Kasumi-1 (cell line): ENCODE measurements around the gene MASP2.
"Not testable (repeated sequence)": the region's sequence is repeated elsewhere in the genome, so short reads cannot be mapped to it uniquely, and the experiment has no call there.

ENCODE experiments used
- DNase-seq, 2 experiments: peaks; one replicate each; lab custom pipeline; 2025; lab: John Stamatoyannopoulos, UW

MASP2 gene

DNA sequence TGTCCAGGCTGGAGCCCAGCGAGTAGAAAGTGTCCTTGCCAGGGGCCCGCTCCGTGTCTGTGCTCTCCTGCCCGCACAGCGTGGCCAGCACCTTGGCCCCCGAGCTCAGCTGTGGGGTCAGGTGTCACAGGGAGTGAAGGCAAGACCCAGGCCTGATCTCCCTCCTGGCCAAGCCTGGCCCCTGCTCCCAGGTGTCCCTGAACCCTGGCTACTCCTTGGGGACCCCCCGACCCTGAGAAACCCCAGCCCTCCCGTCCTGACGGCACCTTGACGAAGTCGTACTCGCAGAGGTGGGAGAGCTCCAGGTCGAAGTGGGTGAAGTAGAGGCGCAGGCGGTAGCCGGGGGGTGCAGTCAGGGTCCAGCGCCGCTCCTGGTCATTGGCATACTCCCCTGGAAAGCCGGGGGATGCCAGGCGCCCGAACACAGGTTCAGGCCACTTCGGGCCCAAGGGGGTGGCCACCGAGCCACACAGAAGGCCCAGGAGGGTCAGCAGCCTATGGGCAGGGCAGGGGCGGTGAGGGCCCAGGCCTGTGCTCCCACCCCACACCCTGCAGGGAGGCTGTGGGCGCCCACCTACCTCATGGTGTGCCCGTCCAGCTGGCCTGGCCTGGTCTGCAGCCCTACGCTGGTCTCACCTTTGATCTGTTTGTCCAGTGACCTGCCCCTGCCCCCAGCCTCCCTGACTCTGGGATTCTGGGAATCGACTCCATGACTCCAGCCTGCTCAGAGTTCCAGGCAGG, at the start of gene MASP2:
MASP2 (minus strand) TSS at position 615 of the 741 bp plus-strand sequence; CDS start at position 583, 32 bp downstream.
- DNase-seq = no peak

DNA sequence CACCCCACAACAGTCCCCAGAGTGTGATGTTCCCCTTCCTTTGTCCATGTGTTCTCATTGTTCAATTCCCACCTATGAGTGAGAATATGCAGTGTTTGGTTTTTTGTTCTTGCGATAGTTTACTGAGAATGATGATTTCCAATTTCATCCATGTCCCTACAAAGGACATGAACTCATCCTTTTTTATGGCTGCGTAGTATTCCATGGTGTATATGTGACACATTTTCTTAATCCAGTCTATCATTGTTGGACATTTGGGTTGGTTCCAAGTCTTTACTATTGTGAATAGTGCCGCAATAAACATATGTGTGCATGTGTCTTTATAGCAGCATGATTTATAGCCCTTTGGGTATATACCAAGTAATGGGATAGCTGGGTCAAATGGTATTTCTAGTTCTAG, 36.7 kb upstream of the MASP2 start:
- DNase-seq = not testable (repeated sequence)

DNA sequence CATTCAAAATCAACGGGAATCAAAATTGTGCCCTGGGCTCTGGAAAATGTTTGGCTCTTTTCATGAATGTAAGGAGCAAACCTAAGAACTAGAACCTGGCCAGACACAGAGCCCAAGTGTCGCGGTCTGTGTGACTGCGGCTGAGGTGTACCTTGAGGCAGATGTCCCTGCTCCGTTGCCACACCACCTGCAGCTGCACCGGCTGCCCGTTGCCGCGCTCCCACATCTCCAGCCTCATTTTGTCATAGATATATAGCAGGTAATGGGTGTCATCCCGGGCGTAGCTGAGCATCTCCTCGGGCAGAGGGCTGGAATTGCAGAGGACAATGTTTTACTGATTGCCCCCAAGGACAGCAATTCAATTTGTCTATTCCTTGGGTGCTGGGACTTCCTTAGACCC, 33.9 kb upstream of the MASP2 start:
- DNase-seq = no peak

DNA sequence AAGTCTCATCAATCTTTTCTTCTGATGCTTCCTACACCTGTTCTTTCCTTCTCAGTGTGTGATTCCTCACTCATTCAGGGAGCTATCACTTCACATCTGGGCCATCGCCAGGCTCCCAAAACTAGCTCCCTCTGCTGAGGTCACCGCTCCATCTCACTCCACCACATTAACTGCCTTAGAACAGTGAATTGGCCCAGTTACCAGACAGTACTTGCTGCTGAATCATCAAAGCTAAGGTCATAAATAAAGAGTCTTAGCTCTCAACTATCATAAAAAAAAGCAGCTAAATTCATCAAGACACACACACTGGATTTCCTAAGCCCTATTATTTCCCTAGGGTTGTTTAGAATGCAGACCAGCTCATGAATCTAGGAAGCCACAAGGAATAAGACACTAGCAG, 31.6 kb upstream of the MASP2 start:
- no peak for DNase-seq

DNA sequence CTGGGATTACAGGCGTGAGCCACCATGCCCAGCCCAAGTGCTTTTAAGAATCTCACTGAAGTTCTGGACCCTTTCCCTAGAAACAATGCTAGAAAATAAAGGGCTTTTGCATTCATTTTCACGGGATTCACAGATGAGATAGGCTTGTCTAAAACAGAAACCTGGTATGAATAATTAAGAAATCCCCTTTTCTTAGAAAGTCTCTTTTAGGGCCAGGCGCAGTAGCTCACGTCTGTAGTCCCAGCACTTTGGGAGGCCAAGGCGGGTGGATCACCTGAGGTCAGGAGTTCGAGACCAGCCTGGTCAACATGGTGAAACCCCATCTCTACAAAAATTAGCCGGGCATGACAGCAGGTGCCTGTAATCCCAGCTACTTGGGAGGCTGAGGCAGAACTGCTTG, 26.4 kb upstream of the MASP2 start:
- DNase-seq = not testable (repeated sequence)

DNA sequence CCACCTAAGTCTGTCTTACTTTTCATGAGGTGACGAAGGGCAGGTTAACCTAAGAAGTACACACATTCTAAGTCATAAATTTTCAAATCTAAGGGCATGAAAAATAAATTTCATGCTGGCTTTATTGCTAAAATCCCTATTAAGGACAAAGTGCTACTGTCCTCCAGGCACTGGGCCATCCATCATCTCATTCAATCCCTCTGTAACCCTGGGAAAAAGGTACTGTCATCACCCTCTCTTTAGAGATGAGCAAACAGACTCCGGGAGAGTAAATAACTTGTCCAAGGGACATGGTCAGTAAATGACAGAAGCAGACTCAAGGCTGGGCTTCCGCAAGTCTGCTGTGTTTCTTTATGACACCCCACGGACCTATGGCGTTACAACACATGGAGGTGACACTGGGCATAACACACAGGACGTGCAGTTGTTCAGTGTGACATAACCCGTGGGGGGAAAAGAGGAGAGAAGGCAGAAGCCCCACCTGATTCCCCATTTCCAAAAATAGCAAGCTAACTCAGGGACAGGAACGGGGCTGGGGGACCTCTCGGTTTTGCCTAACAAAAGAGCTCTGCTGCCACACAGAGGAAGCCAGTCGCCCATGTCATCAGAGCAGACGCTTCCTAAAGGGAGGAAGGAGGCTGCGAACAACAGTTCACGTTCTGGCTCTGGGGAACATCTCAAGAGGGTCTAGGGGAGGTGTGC, 25.3 kb upstream of the MASP2 start:
- peak; percentile 66 to 80 for DNase-seq

DNA sequence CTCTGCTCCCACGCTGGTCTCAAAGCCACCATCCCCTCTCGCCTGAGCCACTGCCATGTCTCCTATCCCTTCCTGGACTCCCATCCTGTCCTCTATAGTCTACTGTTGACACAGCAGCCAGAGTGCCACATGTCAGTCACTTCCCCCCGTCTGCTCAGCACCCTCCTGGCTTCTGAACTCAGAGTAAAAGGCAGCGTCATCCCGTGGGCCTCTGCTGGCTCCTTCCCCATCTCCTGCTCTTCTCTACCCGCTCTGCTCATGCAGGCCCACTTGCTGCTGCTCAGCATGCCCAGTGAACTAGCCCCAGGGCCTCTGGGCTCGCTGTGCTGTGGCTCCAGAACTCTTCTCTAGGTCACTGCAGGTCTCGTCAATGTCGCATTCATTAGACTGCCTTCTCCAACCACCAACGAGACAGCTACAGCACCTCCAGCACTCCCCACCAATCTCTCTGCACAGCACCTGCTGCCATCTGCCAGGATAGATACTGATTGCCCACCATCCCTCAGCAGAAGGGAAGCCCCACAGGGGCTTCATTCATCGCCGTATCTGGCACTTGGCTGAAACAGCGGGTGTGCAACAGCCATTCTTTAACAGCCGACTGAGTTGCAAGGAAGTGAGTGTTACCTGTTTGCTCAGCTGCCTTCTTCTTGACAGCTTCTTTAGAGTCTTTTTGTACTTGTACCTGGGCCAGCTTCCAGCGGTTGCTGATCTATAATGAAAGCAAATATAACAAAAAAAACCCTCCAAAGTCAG, 24.6 kb upstream of the MASP2 start:
- DNase-seq = no peak

DNA sequence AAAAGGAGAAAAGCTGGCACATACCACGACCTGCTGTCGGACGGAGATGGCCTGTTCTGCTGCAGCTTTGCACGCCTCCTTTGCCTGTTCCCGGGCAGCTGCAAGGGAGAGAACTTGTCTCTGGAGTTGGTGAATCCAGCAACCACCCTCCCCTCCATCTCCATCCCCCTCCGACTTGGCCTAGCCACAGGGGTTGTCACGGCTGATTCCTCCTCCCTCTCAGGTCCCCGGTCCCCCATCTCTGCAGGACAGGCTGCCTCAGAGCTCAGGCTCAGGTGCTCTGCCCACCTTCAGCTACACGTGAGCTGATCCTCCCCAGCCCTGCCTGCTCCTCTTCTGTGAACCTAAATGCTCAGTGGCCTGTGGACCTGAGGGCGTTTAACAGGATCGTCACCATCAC, 23.8 kb upstream of the MASP2 start:
- DNase-seq = no peak

DNA sequence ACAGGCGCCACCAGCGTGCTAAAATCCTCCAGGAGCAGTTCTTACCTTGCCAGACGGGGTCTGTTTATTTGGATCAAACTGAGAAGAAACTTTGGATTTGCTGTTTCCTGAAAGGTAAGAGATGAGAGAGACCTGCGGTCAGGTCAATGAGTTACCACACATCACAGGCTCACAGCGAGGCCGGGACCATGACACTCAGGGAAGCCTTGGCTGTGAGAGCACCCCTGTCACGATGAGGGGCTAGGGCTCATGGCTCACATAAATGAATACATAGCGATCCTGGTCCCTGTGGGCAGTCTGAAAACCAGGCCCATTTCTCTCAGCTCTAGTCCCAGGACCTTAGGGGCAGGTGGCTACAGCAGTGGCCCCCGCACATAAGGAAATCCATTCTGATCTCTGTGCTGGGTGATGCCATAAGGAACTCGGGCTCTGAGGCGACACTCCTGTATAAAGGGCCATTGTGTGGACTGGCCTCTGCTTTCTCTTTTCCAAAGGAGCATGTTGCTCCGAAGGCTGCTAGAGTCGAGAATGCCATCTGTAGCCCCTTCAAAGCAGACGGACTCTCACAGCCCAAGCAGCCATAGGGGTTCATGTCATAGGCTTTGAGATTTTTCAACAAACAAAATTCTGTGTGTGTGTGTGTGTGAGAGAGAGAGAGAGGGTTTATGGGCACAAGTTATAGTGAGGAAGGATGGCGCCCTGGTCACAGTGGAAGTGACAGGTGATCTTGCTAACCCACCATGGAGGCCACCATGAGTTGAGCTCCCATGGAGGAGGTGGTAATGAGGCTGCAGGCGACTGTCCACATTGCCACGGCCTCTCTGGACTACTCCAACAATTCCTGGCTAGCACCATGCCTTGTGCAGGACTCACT, 21.8 kb upstream of the MASP2 start:
- DNase-seq = no peak

DNA sequence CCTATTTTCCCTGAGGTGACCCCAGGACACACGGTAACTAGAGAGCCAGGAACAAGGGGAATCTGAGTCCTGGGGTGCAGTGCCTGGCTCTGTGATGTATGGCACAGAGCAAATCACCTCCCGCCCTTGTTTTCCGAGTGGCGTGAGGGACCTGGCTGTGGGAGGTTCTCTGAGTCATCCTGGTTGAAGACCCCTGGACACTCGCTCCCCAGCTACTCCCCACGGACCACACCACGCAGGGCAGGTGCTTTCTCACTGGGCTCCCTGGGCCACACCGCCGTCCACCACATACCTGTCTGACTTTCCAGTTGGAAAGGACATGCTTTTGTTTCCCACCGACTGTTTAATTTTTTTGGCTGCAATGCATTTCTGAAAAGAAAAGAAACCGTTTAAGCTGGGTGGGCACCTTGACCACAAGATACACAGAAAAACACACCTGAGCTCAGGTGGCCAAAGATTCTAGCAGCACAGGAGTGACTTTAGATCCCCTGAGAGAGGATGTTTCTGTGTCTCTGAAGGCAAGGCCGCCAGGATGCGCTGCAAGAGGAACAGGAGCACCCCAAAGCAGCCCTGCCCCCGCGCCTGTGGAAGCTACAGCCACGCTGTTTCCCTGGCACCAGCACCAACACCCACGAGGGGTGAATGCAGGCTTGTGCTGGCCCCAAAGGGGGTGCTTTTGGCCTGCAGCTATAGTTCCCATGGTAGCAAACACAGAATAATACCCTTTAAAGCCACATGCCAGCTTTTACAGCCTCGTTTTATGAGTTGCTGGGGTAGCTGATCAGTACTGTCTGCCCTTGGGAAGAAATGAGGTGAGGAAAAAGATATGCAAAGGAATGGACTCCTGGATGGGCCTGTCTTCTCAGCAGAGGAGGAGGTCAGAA, 20.9 kb upstream of the MASP2 start:
- DNase-seq = no peak

DNA sequence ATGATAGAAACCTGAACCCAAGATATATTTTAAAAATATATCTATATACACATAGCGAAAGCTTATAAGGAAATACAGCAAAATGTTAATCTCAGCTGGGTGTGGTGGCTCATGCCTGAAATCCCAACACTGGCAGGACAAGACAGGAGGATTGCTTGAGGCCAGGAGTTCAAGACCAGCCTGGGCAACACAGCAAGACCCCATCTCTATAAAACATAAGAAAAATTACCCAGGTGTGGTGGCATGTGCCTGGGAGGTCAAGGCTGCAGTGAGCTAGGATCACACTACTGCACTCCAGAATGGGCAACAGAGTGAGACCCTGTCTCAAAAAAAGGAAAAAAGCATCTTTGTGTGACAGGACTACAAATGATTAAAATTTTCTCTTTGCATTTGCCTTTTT, 18.8 kb upstream of the MASP2 start:
- no peak for DNase-seq

DNA sequence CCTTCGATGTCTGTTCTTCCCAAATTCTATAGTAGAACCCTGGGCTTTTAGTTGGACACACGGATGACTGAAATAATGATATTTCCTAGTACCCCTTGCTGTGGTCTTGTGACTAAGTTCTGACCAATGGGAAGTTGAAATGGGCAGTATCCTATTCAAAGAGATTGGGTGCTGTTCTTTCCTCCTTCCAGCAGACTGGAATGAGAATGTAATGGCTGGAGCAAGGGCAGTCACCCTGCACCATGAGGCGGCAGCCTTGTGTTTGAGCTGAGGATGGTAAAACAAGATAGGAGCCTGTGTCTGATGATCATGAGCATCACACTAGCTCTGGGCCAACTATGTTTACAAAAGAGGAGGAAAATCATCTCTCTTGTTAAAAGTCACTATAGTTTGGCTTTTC, 17.9 kb upstream of the MASP2 start:
- DNase-seq = no peak

DNA sequence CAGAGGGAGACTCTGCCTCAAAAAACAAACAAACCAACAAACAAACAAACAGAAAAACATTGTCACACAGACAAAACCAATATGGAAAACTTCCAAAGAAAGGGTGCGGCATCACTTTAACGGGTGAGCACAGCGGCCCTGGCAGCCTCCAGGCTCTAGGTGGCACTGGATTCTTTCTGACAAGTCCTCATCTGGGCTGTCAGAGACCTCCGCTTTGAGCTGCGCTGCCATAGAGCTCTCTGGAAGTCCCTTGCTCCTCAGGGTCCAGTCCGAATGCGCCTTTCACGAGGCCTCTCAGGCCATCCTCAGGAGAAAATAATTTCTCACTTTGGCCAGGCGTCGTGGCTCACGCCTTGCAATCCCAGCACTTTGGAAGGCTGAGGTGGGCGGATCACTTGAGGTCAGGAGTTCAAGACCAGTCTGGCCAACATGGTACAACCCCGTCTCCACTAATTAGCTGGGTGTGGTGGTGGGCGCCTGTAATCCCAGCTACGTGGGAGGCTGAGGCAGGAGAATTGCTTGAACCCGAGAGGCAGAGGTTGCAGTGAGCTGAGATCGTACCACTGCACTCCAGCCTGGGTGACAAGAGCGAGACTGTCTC, 17.0 kb upstream of the MASP2 start:
- DNase-seq = peak; percentile 37 to 41

DNA sequence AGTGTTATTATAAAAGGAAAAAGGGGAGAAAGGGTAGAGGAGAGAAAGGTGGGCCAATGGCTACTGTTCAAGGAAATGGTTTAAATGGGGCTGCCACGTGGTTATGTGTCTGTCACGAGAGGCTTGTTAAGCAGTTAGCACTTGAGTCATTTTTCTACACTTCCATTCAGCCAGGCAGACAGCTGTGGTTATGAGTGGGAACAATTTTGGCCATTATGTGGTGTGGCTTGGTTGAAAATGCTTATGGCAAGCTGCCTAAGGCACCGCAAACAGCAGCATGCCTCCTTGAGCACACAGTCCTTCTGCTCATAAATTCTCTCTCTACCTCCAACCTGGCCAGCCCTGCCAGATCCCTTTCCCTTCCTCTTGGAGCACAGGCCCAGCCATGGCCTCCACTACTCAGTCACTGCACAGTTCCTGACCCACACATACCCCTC, 15.9 kb upstream of the MASP2 start:
- no peak for DNase-seq

DNA sequence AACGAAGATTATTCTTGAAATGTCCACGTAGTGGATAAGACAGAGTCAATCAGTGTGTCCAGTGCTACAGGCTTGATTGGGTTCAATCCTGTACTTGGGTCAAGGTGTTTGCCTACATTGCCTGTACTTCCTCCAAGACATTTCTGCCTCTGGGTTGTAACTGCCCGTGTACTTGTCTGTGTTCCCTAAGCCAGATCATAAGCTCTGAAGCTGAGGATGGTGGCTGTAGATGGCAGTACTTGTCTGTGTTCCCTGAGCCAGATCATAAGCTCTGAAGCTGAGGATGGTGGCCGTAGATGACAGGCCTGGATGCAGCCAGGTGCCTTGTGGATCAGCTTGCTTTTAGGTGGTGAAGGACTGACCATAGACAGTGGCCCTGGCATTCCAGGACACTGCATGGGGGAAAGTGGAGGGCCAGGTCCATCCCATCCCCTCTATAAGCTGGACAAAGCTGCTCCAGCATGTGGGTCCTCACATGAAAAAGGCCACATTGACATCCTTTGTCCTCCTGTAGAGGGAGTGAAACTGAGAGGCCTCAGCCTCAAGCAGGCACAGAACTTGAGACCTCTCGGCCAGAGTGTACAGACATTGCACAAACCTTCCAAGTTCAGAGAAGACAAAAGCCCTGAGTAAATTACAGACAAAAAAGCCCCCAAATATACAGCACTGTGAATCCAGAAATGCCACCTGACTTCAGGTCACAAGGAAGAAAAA, 14.8 kb upstream of the MASP2 start:
- peak in 1 of 2 experiments; percentile 34 for DNase-seq

DNA sequence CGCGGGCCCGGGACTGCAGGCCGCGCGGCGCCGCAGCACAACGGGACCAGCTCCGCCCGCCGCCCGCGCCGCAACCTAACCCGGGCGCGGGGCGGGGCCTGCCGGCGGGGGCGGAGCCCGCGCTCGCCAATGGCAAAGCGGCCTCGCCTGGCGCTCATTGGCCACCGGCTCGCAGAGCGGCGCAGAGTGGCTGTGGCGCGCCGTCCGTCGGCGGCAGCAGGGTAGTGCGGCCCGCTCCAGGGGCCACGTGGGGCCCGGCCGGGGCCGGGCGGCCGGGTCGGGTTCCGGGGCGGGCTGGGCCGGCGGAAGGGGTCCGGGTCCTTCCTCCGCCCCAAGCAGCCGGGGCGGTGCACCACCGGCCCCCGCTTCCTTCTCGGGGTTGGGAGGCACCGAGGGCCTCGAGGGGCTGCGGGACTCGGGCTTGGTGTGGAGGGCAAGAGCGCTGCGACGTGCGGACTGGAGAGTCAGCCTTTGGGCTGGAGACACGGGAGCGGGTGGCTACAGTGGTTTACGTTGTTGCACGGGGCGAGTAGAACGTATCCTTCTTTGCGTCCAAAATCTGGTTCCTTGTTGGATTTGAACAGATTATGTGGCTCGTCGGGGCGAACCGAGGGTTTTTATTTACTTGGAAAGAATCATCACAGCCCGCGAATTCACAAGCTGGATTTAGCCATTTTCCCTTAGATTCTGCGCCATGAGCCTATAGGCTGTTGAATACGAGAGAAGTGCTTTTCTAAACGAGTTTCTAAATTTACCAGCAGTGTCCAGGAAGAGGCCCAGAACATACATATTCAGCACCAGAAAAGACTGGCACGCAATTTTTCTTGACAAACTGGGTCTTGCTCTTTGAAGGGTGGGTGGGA, 13.2 kb upstream of the MASP2 start, which contains the start of gene SRM:
SRM (minus strand) TSS at position 51 of the 863 bp plus-strand sequence. CDS start 75 bp downstream, outside the sequence.
- peak; percentile 70 to 82 for DNase-seq

DNA sequence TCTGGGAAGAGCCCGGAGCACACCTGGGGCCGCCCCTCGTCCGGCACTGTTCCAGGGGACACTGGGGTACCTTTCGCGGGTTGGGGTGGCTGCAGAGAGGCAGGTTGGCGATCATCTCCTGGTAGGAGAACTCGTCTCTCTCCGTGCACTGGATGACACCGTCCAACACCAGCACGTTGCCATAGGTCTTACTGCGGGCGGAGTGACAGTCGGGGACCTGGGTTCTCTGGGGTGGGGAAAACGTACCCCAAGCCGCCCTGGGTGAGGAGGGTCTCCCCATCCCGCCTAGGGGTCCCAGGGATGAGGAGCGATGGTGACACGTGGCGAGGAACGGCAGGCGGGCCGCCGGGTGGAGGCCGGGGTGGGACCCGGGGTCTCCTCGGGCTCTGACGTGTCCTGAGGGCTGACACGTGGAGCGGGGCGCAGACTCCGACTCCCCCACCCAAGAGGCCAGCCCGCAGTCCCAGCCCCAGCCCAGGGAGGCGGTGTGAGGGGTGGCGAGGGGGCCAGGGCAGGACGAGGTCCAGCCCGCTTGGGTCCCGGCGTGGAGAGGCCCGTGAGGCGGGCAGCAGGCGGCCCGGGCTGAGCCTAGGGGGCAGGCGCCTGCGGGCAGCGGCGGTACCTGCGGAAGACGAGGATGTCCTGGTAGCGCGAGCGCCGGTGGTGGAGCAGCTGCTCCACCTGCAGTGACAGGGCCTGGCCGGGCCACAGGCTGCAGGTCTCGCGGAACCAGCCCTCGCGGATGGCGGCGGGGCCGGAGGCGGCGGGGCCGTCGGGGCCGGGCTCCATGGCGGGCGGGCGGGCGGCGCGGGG, 12.3 kb upstream of the MASP2 start:
- DNase-seq = no peak
